Fibroblast of lung (primary cell): ENCODE data around the gene PLP1. TPM values are rescaled to one million over a fixed set of nuclear protein-coding genes. Genes with fewer than 3 reads are reported as not detected.
A peak's percentile ranks its signal among the peaks of the same experiment; 100 is the strongest.

Experiments used
- DNase-seq, 2 donors: peaks; one replicate each; pipeline versions ENCODE4 v3.0.0 to v3.0.0-alpha.2; 2010; ENCODE audit warnings: low read depth in 2 of 2
- H2AFZ ChIP-seq: 2 replicates; pipeline ENCODE4 v1.5.1; 2012; ENCODE audit warnings: low read length, control low read depth, inconsistent platforms
- H3K27ac ChIP-seq: 2 replicates; pipeline ENCODE4 v1.5.1; 2011; ENCODE audit warnings: low read length, control low read depth; ENCODE audit not compliant: insufficient read depth
- H3K27me3 ChIP-seq: 2 replicates; pipeline ENCODE4 v1.5.1; 2011; ENCODE audit warnings: mild to moderate bottlenecking, low read length; ENCODE audit not compliant: control insufficient read depth, insufficient read depth
- H3K36me3 ChIP-seq: 2 replicates; pipeline ENCODE4 v1.5.1; 2011; ENCODE audit warnings: low read length; ENCODE audit not compliant: control insufficient read depth, insufficient read depth
- H3K4me1 ChIP-seq: 2 replicates; pipeline ENCODE4 v1.5.1; 2011; ENCODE audit warnings: low read length; ENCODE audit not compliant: control insufficient read depth, insufficient read depth; ENCODE audit errors: extremely low read depth
- H3K4me2 ChIP-seq: 2 replicates; pipeline ENCODE4 v1.5.1; 2011; ENCODE audit warnings: low read length, control low read depth; ENCODE audit not compliant: insufficient read depth; ENCODE audit errors: extremely low read depth
- H3K4me3 ChIP-seq, 4 experiments: fragments of 200-600 bp in 1 of 4; sonication (generic) in 1 of 4; replicated peaks in 1 of 4; 2 replicates each; pipeline ENCODE4 v1.5.1; 2011 to 2016; ENCODE audit warnings: low read length in 4 of 4, low read depth in 3 of 4, mild to moderate bottlenecking in 3 of 4, control low read depth in 2 of 4, inconsistent platforms in 1 of 4, mixed read lengths in 1 of 4; ENCODE audit not compliant: insufficient read depth in 1 of 4; ENCODE audit errors: control extremely low read depth in 1 of 4
- H3K79me2 ChIP-seq: 2 replicates; pipeline ENCODE4 v1.5.1; 2012; ENCODE audit warnings: mild to moderate bottlenecking, low read length, inconsistent platforms; ENCODE audit not compliant: control insufficient read depth, insufficient read depth
- H3K9ac ChIP-seq: 2 replicates; pipeline ENCODE4 v1.5.1; 2011; ENCODE audit warnings: mild to moderate bottlenecking, low read length, control low read depth; ENCODE audit not compliant: insufficient read depth
- H3K9me3 ChIP-seq: 2 replicates; pipeline ENCODE4 v1.5.1; 2012; ENCODE audit warnings: low read depth, low read length; ENCODE audit not compliant: control insufficient read depth, insufficient read depth
- H4K20me1 ChIP-seq: 2 replicates; pipeline ENCODE4 v1.5.1; 2011; ENCODE audit warnings: low read length; ENCODE audit not compliant: control insufficient read depth, insufficient read depth; ENCODE audit errors: extremely low read depth
- EZH2 ChIP-seq: IDR thresholded peaks from 2 replicates; pipeline ENCODE4 v1.5.1; 2012; ENCODE audit warnings: low read length, control low read depth, mild to moderate bottlenecking; ENCODE audit errors: missing control alignments
- polyA plus RNA-seq, 2 donors: library from polyadenylated mRNA; depleted of rRNA in 1 of 2; stranded (reverse) in 1 of 2; unstranded in 1 of 2; fragments of >200 nt; gene quantifications; 2 replicates each; pipeline ENCODE4 v1.2.1, GENCODE V29; 2011 to 2012; ENCODE audit warnings: missing spikeins in 1 of 2
- total RNA-seq: library from RNA; depleted of rRNA; stranded (reverse); fragments of >200 nt; gene quantifications from 2 replicates; pipeline ENCODE4 v1.2.1, GENCODE V29; 2014
- TF ChIP-seq, protein P1 (sequence below), 2 donors: IDR thresholded peaks in 1 of 2; conservative IDR thresholded peaks in 1 of 2; 1 replicate in 1 of 2; 2 replicates in 1 of 2; pipeline ENCODE4 v1.5.1; 2011 to 2012; ENCODE audit warnings: low read length in 2 of 2, control low read depth in 1 of 2, inconsistent platforms in 1 of 2, low read depth in 1 of 2, mild to moderate bottlenecking in 1 of 2

PLP1 gene
- total and polyA plus RNA-seq, 2 donors (not counting 1 experiment from before 2014, with no cell fraction given): 0.17 TPM

DNA sequence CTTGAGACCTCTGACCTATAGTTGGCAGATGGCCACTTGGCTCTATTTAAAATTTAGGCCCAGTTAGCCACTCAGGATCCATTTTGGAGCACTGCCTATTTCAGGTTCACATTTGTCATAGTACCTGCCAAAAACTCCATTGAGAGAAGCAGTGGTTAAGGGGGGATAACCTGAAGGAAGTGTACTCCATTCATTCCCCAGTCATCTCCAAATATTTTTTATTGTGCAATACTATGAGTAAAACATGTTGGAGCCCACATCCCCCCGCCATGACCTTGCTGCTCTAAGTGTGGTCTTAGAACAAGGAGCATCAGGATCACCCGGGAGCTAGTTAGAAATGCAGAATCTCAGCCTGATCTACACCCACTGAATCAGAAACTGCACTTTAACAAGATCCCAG is 21.1 kb downstream of the PLP1 start:
- Histone ChIP-seq H3K9me3 (no peaks in the 10 kb centered on the region), H3K4me2 (no peak overlapping the region), H2AFZ (no peak overlapping the region), H3K4me1 (peaks cover 4% of the 10 kb centered on the region), H3K27me3 (no peaks in the 10 kb centered on the region), H4K20me1 (no peaks in the 10 kb centered on the region), H3K4me3 (no peak overlapping the region), H3K27ac (no peak overlapping the region), H3K79me2 (no peaks in the 10 kb centered on the region), H3K36me3 (no peaks in the 10 kb centered on the region), H3K9ac (no peak overlapping the region)
- DNase-seq: peak in 1 of 2 donors; percentile 11
- TF ChIP-seq EZH2: no peak
- TF ChIP-seq, protein P1, sequence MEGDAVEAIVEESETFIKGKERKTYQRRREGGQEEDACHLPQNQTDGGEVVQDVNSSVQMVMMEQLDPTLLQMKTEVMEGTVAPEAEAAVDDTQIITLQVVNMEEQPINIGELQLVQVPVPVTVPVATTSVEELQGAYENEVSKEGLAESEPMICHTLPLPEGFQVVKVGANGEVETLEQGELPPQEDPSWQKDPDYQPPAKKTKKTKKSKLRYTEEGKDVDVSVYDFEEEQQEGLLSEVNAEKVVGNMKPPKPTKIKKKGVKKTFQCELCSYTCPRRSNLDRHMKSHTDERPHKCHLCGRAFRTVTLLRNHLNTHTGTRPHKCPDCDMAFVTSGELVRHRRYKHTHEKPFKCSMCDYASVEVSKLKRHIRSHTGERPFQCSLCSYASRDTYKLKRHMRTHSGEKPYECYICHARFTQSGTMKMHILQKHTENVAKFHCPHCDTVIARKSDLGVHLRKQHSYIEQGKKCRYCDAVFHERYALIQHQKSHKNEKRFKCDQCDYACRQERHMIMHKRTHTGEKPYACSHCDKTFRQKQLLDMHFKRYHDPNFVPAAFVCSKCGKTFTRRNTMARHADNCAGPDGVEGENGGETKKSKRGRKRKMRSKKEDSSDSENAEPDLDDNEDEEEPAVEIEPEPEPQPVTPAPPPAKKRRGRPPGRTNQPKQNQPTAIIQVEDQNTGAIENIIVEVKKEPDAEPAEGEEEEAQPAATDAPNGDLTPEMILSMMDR (conservative IDR thresholded peaks at IDR 0.05 in 1 of 2, IDR thresholded peaks at IDR 0.05 in 1 of 2; ENCODE audit: low read depth in 1 of 2, low read length in 2 of 2): no peak

DNA sequence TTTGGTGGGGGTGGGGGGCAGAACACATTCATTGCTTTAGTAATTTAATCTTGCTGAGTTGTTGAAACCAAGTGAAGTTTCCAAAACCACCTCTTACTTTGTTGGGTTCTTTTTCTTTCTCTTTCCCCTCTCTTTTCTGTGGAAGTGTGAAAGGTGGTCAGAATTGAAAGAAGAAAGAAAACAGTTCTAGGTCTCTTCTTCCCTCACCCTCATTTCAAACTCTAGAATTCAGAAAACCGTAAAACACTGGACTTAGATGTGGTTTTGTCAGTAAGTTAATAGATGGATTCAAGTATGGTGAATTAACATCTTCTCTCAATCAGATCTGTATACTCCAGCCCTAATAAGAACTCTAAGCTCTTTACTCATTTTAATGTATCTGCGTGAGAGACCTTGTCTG is 23.7 kb downstream of the PLP1 start:
- no peak overlapping the region for H3K9ac ChIP-seq
- no peak for DNase-seq
- H4K20me1 ChIP-seq: no peaks in the 10 kb centered on the region
- no peaks in the 10 kb centered on the region for H3K79me2 ChIP-seq
- no peaks in the 10 kb centered on the region for H3K4me1 ChIP-seq
- H3K9me3 ChIP-seq: no peaks in the 10 kb centered on the region
- H3K4me3 ChIP-seq: no peak overlapping the region
- H3K4me2 ChIP-seq: no peak overlapping the region
- no peak overlapping the region for H2AFZ ChIP-seq
- H3K27me3 ChIP-seq: no peaks in the 10 kb centered on the region
- H3K36me3 ChIP-seq: no peaks in the 10 kb centered on the region
- H3K27ac ChIP-seq: no peak overlapping the region
- TF ChIP-seq, protein P1 (conservative IDR thresholded peaks at IDR 0.05 in 1 of 2, IDR thresholded peaks at IDR 0.05 in 1 of 2; ENCODE audit: low read depth in 1 of 2, low read length in 2 of 2): no peak
- no peak for TF ChIP-seq EZH2

DNA sequence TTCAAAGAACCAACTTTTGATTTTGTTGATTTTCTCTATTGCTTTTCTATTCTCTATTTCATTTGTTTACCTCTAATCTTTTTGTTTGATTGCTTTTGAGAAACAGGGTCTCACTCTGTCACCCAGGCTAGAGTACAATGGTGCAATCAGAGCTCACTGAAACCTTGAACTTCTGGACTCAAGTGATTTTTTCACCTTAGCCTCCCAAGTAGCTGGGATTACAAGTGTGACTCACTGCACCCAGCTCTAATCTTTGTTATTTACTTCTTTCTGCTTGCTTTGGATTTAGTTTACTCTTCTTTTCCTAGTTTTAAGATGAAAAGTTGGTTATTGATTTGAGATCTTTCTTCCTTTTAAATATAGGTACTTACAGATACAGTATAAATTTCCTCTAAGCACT is 29.2 kb downstream of the PLP1 start:
- H3K9ac ChIP-seq: no peak overlapping the region
- no peaks in the 10 kb centered on the region for H3K36me3 ChIP-seq
- DNase-seq: no peak
- H3K27ac ChIP-seq: no peak overlapping the region
- no peaks in the 10 kb centered on the region for H4K20me1 ChIP-seq
- no peak for TF ChIP-seq EZH2
- TF ChIP-seq, protein P1 (conservative IDR thresholded peaks at IDR 0.05 in 1 of 2, IDR thresholded peaks at IDR 0.05 in 1 of 2; ENCODE audit: low read depth in 1 of 2, low read length in 2 of 2): no peak
- no peak overlapping the region for H2AFZ ChIP-seq
- H3K4me3 ChIP-seq: no peak overlapping the region
- H3K79me2 ChIP-seq: no peaks in the 10 kb centered on the region
- H3K4me2 ChIP-seq: no peak overlapping the region
- H3K4me1 ChIP-seq: no peaks in the 10 kb centered on the region
- H3K27me3 ChIP-seq: no peaks in the 10 kb centered on the region
- no peaks in the 10 kb centered on the region for H3K9me3 ChIP-seq
